CD4-positive, alpha-beta T cell treated with Interleukin-4 for 4 hours (primary cell): ENCODE data around the gene COL23A1.

Source experiments
- DNase-seq: peaks from one replicate; pipeline ENCODE4 v3.0.0-alpha.2; 2020

The COL23A1 gene

DNA sequence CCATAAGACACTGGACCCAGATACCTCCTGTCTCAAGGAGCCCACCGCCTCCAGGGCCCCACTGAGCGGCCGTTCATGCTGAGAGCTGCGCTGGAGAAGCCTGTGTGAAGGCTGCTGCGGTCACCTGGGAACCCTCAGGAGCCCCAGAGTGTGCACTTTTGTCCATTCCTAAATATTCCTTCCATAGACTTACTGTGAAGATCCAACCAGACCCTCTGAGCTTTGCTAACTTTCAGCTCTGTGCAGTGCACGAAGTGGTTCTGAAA is 119.5 kb downstream of the COL23A1 start:
- DNase-seq = no peak

DNA sequence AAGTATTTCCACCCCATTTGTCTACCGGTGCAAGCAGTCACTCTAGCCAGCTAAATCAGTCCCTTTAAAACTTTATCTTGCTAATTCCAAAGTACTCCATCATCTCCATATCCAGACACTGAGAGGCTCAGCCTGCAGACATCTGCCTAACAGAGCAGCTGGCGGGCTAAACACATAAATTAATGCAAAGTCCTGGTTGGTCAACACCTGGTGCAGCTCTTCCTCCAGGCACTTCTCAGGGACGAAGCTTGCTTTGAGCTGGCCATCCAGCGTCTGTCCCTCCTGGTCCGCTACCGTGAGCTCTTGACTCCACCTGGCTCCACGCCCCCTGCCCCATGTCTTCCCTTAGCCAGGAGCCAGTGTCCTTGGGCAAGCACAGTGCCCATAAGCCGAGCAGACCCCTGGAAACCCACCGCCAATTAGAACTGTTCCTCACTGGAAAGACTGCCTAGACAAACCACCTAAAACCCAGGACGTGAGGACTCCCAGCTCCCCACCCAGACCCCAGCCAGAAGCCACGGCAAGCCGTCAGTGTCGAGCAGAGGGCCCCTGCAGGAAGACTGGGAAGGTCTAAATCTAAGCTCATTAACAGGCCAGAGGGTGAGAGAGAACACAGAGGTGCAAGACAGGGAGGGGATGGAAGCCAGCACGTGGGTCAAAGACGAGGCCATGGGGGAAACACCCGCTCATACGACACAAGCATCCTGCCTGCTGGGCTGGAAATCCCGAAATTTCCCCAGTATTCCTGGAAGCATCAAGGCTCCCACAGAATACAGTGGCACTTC is 120.0 kb downstream of the COL23A1 start:
- DNase-seq = no peak

DNA sequence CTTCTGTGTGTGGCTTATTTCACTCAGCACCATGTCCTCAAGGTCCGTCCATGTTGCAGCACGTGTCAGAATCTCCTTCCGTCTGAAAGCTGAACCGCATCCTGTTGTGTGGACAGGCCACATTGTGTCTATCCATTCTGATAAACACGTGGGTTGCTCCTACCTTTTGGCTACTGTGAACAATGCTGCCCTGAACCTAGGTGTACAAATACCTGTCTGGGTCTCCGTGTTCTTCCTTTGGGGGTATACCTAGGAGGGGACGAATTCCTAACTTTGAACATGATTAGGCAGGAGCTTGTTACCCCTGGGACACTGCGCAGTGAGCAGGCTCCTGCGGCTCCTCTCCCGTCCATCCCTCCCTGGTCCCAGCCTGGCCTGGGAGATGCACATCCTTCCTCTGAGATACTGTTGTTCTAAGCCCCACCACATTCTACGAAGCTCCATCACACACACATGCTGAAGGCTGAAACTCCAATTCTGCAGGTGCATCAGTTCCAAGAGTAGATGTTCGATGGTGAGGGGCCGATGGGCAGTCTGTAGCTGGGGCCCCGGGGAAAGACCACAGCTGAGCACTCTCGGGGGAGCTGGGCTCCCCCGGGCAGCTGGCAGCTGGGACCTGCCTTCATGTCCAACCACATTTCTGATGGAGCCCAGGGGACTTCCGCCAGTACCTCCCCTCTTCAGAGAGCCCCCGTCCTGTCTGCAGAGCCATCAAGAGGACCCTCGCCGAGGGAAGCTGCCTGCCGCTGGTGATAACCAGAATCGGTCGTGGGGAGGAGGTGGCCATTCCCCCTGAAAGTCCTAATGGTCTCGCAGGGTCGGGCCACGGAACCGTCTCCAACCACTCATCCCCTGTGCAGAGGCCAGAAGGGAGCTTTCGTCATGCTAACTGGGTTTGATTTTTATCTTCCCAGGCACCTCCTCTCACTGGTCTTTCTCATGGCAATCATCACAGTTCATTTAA is 120.9 kb downstream of the COL23A1 start:
- no peak for DNase-seq

DNA sequence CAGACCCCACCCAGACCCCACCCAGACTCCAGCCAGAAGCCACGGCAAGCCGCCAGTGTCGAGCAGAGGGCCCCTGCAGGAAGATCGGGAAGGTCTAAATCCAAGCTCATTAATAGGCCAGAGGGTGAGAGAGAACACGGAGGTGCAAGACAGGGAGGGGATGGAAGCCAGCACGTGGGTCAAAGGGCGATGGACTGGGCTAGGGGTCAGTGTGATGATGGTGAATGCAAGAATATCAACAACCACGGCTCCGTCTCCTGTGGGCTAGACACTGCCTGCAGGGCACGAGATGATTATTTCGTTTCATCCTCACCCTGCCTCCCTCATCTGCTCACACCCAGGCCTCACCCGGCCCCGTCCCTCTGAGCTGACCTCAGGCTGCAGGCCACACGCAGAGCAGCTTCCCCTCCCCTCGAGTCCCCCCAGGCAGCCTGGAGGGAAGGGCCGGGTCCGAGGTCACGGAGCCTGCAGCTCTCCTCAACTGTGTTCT is 122.0 kb downstream of the COL23A1 start:
- DNase-seq = no peak

DNA sequence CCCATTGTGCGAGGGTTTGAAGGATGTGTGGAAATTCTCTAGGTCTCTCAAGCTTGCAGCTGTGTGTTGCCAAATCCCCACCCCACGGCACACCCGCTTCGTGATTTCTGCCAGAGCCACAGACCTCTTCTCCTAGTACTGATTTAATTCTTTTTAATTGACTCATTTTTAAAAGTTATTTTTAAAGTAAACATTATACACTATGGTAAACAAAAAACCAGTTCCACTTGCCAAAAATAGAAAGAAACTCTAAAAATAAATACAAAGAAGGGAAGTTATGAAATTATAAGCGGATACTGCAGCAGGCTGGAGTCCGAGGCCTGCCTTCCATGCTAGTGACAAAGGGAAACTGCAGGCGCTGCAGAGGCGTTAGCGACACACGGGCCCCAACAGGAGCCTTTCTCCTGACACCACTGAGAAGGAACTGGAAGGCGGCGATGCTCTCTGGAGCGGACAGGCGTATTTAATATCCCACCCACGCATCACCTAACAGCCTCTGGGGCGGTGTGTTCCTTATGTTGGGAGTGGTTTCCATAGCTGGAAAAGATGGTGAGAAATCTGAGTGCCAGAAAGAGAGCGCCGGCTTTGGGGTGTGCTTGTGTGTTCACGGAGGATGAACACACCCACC is 122.5 kb downstream of the COL23A1 start:
- no peak for DNase-seq

DNA sequence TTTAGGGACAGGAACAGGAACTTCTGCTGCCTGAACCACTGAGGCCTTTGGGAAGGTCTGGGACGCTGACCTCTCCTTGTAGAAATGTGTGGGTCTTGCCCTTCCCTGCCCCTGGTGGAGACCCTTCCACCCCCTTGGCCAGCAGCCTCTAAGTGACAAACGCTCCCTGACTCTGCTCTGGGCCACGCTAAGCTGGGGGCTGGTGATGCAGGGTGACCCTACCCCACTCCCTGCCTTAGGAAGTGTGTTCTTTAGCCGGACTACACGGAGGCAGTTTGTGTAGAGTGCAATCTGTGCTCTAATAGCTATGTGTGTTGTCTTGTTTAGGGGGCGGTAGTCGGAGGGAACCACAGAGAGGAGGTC is 123.0 kb downstream of the COL23A1 start:
- DNase-seq = no peak

DNA sequence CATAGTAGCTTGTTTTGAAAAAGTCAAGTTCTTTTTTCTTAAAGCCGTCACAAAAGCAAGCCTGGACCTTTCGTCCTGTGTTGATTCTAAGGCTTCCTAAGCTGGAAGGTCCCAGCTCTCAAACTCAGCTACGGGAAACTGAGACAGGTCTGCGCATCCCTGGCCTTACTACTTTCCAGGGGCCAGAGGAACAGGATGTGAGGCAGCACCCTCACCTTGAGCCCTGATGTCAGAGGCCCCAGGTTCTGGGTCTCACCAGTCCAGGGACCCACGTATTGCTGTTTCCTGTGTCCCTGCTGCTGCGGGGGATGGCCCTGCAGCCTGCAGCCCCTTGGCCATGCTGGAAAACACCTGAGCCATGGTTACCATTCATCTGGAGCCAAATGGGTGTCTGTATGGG is 123.9 kb downstream of the COL23A1 start:
- DNase-seq = no peak

DNA sequence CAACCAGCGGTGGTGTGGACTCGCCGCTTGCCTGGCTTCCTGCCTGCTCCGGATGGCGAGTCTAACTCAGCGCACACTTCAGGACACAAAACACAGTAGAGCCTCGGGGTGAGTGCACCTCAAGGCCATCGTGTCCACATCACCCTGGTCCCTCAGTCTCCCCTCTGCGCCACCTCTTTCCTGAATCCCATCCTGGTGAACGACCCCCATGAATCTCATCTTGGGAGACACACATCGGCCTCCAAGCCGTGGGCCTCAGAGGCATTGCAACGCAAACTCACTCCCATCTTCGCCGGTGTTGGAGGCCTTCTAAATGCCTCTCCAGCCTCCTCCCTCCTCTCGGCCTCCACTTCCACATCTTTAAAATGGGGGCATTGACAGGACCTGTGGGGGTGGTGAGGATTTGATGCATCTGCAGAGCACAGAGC is 124.3 kb downstream of the COL23A1 start:
- DNase-seq = no peak

DNA sequence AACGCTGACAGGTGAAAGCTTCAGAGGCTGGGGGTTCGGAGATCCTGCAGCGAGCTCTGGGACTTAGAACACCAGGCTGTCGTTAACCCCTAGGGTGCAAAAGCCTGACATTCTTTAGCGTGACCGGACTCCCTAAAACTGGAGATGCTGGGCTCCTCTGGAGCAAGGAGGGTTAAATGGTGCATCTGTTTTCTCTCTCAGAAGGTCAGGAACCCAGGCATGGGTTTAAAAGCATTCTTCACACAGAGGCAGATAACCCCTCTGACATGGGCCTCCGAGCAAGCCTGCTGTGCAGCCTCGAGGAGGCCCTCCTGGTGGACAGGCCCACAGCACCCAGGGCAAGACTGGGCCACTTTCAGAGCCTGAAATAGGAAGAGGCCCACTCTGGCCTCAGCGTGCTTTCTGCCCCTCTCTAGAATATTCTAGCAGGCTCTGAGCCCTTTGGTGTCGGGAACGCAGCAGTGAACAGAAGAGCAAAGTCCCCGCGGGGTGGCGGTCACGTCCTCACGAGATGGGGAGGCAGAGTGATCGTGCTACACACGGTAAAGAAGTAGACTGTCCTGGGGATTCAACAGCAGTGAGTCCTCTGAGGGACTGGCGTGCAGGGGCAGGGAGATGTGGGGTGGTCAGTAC is 124.8 kb downstream of the COL23A1 start:
- no peak for DNase-seq

DNA sequence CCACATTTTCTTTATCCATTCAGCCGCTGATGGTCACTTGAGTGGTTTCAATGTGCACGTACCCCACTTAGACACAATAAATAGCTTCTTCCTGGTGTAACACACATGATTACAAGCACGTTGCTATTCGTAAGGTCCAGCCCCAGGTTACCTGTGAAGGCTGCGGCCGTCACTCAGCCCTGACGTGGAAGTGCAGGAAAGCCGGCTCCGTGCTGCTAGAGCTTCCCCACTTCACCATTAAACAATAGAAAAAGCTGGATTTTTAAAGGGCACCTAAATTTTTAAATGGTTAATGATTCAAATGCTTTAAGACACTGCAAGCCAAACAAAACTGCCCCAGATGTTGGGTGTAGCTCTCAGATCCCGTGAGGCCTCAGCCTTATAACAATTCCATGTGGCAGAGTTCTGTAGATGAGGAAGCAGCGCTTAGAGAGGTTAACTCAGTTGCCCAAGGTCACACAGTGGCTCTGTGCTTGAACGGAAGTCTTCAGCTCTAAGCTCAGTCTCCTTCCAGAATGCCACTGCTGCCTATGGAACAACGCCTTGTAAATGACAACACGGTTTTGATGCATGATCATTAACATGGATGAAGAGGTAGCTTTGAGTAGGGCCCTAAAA is 125.7 kb downstream of the COL23A1 start:
- DNase-seq = no peak

DNA sequence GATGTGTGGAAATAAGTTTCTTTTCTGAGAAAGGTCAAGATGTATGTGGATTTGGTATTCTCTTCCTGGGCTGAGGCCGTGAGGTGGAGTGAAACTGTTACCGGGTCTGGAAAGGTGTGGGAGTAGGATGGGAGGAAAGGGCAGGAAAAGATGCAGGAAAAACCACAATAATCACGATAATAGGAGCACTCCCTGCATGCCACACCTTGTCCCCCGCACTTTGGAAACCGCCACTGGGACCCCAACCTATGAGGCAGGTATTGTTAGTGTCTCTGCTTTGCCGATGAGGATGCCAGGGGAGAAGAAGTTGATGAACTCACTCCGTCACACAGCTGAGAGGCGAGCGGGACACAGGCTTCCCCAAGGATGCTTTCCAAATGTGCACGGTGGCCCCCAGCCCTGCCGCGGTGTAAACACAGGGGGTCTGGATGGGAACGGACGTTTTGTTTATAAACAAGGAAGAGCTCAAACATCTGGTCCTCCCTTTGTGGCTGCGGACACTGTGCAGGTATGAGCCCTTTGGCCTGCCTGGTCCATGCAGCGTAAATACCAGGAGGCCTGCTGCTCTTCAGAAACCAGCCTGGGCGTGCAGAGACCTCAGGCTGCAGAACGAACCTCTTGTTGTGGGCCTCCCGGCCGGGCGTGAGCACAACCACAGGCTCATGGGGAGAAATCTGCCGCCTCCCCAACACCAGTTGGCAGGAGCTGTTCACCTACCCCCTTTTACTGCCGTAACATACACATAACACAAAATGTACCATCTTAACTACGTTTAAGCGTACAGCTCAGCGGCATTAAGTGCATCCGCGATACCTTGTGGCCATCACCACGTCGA is 126.7 kb downstream of the COL23A1 start:
- no peak for DNase-seq

DNA sequence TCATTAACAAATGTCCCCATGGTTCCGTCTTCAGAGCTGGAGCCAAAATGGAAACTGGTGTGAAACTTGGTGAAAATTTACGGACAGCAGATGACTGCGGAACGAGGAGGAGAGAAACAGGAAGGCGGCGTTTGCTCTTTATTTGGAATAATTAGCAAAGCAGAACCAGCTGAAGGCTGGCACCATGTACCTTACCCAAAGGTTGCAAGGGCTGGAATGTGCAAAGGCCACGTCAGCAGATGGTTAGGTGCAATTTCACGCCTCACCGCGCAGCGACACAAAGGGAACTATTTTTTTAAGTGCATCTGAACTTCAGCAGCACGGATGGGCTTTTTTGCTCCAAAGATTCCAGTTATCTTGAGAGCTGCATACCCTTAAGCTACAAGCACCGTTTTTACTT is 127.4 kb downstream of the COL23A1 start:
- DNase-seq = no peak

DNA sequence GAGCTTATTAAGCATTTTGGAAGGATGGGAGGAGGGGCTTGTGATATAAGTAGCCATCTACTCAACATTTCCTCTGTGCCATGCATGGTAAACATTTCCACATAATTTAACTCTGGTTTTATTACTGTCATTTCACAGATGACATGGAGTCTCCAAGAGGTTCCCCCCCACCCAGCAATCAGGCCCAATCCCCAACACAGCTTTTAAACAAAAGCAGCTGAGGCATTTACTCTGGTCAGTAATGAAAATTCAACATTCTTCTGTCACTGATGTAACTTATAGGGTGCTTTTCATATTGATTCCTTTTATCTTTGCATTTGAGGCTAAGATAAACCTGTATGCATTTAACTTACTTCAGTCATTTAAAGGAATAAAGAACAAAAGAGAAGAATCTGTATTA is 128.1 kb downstream of the COL23A1 start:
- no peak for DNase-seq

DNA sequence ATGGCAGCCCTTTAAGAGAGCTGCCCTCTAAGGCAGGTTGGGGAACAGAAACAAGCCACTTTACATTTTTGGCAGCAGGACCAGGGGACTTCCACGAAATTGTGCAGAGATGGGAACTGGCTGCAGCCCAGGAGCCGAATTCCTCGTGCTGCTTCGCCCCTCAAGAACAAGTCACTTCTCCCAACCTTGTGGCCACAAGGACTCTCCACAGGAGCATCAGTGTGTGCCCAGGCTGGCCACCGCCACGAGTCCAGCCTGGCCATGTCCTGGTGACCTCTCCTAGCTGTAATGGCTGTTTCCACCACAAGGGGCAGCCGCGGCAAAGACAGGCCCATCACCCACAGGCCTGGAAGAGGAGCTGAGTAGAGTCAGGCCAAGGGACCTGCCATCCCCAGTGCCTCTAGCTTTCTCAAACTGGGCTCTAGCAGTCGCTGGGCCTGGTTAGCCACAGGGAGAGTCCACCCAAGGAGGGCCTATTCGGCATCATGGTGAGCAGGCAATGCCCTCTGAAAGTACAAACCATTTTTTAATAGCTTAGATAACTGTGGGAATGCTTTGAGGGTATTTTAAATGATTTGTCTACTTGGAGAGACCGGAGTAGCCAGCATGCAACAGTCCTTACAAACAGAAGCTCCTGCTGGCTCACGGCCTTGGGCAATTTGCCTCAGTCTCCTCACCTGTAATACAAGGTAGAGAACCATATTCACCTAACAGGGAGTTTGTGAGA is 129.0 kb downstream of the COL23A1 start:
- peak; percentile 21 for DNase-seq

DNA sequence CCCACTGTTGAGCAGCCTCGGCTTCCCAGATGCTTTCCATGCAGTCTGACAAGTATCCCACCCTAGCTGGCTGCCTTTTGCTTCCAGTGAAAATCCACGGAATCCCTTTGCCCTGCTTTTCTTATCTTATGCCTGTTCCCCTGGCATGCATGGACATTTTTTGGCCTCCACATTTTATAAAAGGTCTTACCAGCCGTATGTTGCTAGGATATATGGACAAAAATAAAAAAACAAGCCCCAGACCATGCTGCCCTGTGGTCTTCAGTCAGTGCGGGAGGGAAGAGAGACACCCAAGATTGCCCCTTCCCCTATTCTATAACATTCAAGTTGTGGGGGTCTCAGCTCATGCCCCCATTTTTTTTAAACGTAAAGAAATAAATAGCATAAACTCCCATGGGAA is 129.6 kb downstream of the COL23A1 start:
- DNase-seq = no peak

DNA sequence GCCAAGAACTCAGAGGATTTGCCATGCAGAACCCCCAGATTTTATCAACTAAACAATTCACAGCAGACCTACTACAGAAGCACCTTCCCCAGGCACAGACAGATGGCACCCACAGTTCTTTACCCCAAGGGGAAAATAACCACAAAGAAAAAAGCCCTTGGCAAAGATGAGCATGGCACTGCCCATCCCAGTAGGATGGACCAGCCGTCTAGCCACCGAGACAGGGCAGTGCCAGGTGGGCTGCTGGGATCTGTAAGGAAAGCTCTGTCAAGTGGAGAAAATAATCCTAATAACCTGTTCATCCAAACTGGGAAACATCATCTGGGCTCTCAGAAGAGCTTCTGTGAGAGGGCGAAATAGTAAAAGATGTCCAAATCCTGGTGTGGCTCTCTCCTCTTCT is 130.0 kb downstream of the COL23A1 start:
- no peak for DNase-seq

DNA sequence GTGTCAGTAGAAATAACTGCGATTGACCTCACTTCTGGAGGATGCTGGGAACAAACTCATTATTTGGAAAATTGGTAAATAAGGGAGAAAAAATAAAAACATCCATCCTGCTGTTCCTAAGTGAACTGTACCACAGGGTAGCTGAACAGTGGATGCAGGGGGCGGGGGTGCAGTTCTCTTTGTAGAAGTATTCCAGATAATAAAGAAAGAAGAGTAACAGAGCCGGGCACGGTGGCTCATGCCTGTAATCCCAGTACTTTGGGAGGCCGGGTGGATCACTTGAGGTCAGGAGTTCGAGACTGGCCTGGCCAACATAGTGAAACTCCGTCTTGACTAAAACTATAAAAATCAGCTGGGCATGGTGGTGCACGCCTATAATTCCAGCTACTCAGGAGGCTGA is 132.1 kb downstream of the COL23A1 start:
- DNase-seq = no peak

DNA sequence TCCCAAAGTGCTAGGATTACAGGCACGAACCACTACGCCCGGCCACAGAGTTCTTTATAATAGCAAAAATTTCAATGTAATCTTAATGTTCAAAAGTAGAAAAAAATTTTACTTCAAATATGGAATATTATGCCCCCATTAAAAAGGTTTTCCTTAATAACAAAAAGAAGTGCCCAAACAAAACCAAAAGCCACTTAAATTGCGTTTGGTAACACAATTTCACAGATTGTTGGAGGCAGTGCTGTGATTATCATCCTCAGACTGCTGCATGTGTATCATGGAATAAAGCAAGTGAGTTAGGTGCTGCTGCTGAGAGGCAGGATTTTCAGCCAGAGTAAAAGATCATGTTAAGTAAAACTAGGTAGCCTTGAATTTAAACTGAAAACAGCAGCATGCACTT is 132.7 kb downstream of the COL23A1 start:
- no peak for DNase-seq

DNA sequence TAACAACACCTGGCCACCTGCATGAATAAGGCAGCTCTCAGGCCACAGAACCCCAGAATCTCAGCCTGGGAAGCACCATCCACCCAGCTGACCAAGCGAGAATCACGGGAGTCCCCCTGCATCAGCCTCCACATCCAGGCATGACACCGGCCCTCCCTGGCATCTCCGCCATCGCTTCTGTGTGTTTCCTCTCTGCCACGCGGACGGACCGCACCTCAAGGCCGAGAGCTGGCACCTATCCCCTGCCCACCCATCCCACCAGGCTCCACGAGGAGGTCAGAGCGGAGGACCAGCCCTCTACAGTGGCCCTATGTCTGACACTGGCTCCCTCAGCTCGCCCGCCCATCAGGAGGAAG is 134.7 kb downstream of the COL23A1 start:
- no peak for DNase-seq

DNA sequence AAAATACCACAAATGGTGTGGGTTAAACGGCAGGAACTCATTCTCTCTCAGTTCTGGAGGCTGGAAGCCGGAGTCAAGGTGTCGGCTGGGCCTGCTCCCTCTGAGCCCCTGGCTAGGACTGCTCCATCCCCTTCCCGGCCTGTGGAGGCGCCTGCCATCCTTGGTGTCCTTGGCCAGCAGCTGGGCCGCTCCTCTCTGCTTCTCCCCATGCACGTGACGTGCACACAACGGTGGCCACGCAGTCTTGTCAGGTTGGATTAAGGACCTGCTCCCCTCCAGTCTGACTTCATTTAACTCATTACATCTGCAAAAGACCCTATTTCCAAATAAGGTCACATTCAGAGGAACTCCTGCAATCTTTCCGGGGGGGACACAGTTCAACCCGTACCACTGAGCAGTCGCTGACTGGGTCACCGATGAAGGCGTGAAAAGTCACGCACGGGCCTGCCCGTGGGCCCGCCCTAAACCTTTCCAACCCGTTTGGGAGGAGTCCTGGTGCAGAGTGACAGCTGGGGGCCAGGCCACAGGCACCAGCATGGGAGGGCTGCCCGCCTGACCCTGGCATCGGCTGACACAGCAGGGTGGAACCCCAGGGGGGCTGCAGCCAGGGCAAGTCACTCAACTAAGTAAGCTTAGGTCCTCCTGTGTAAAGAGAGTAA is 135.2 kb downstream of the COL23A1 start:
- no peak for DNase-seq

DNA sequence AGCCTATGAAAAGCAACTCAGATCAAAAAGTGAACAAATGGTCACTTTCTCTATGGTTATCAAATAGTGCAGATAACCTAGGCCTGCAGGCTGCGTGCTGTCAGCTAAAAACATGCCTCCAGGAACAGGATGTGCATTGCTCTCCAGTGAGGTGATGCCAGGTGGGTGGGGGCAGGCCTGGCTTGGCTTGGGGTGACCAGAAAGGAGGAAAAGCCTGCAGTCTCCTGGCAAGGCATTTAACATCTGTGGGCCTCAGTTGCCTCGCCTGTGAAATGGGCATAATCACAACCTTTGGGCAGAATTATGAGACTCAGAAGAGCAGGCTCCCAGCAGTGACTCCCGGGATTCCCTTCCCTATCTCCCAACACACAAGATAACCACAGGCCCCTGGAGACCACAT is 135.9 kb downstream of the COL23A1 start:
- no peak for DNase-seq
